NCI-H2081 (cell line): ENCODE measurements around the gene ABHD4.
A peak's percentile ranks its signal among the peaks of the same experiment; 100 is the strongest.
"Not testable (repeated sequence)": the region's sequence is repeated elsewhere in the genome, so short reads cannot be mapped to it uniquely, and the experiment has no call there.

ENCODE experiments used
- DNase-seq, 2 experiments: peaks; one replicate each; lab custom pipeline; 2025; lab: John Stamatoyannopoulos, UW

The ABHD4 gene

GRCh38 chr14:22561661-22562579 lies 36.2 kb upstream of the ABHD4 start:
- no peak for DNase-seq

GRCh38 chr14:22563987-22564386 lies 34.1 kb upstream of the ABHD4 start:
- DNase-seq: no peak

- DNase-seq: no peak
Measured at GRCh38 chr14:22564463-22564862, 33.6 kb upstream of the ABHD4 start.

- no peak for DNase-seq
Measured at GRCh38 chr14:22565391-22565945, 32.6 kb upstream of the ABHD4 start.

GRCh38 chr14:22566266-22566665 lies 31.8 kb upstream of the ABHD4 start:
- not testable (repeated sequence) for DNase-seq

GRCh38 chr14:22566845-22567244 lies 31.3 kb upstream of the ABHD4 start:
- no peak for DNase-seq

- DNase-seq: no peak
Measured at GRCh38 chr14:22567437-22567836, 30.7 kb upstream of the ABHD4 start.

GRCh38 chr14:22569106-22569736 lies 28.9 kb upstream of the ABHD4 start:
- DNase-seq: no peak

GRCh38 chr14:22569737-22570131 lies 28.4 kb upstream of the ABHD4 start:
- DNase-seq: no peak

- DNase-seq: peak; percentile 71 to 72
Measured at GRCh38 chr14:22570132-22570949, 27.8 kb upstream of the ABHD4 start.

GRCh38 chr14:22572562-22573058 lies 25.5 kb upstream of the ABHD4 start:
- no peak for DNase-seq

GRCh38 chr14:22573804-22574203 lies 24.3 kb upstream of the ABHD4 start:
- no peak for DNase-seq

- no peak for DNase-seq
Measured at GRCh38 chr14:22577334-22577908, 20.7 kb upstream of the ABHD4 start.

- DNase-seq: no peak
Measured at GRCh38 chr14:22579236-22579635, 18.9 kb upstream of the ABHD4 start.

GRCh38 chr14:22579881-22580280 lies 18.2 kb upstream of the ABHD4 start:
- DNase-seq: no peak

GRCh38 chr14:22580625-22581024 lies 17.5 kb upstream of the ABHD4 start:
- DNase-seq: no peak

GRCh38 chr14:22583994-22584393 lies 14.1 kb upstream of the ABHD4 start:
- no peak for DNase-seq

- no peak for DNase-seq
Measured at GRCh38 chr14:22587247-22587646, 10.9 kb upstream of the ABHD4 start.

GRCh38 chr14:22587677-22588422 lies 10.2 kb upstream of the ABHD4 start:
- not testable (repeated sequence) for DNase-seq

GRCh38 chr14:22588526-22589095 lies 9.5 kb upstream of the ABHD4 start:
- no peak for DNase-seq
